ENCODE data around the gene RBM17.
"Not testable (repeated sequence)": the region's sequence is repeated elsewhere in the genome, so short reads cannot be mapped to it uniquely, and the experiment has no call there.

The RBM17 gene

DNA sequence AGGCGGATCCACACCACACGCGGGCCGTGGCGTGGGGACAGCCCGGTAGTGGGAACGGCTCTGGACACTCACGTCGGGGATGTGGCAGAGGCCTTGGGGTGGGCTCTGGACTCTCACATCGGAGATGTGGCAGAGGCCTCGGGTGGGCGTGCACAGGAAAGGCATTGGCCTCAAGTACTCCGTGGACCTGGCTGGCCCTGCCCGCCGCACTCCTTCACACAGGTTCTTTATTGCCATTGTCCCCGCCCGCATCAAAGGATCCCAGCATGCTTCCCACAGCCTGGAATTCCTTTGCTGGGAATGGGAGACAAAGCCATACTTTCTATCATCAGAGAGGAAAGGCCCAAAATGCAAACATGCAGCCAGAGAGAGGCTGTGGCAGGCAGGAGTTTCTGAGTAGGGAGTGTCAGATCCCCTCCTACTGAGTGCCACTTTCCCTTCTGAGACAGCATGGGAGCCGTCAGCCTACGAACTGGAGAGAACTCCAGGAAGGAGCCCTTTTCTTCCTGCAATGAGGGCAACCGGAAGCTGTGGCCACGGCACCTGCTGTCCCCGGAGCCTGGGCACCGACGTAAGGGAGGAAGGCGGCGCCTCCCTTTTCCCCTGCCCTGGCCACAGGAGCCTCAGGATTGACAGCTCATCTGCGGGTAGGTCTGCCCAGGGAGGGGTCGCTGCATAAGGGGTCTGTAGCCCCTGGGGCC is 51.5 kb downstream of the RBM17 start:
- H3K4me3 ChIP-seq (ENCODE audit: low read depth, low read length): no peak overlapping the region
- in situ Hi-C loops (cut with HindIII; ENCODE audit: low sequenced_read_pairs): no loop called here
- DNase-seq (ENCODE audit: low read depth, low spot score): no peak

DNA sequence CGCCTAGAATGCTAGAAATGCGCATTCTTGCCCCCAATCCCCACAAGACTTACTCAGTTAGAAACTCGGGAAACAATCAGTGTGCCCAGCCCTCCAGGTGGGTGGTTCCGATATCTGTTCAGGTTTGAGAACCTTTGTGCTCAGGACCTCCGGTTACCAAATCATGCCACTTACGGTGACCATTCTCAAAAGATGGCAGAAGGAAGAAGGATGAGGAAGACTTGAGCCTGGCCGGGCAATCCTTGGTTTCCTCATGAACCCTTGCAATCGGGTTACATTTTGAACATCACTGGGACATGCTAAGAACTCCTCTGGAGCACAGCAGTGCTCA is 52.1 kb downstream of the RBM17 start:
- TF ChIP-seq, protein P1, sequence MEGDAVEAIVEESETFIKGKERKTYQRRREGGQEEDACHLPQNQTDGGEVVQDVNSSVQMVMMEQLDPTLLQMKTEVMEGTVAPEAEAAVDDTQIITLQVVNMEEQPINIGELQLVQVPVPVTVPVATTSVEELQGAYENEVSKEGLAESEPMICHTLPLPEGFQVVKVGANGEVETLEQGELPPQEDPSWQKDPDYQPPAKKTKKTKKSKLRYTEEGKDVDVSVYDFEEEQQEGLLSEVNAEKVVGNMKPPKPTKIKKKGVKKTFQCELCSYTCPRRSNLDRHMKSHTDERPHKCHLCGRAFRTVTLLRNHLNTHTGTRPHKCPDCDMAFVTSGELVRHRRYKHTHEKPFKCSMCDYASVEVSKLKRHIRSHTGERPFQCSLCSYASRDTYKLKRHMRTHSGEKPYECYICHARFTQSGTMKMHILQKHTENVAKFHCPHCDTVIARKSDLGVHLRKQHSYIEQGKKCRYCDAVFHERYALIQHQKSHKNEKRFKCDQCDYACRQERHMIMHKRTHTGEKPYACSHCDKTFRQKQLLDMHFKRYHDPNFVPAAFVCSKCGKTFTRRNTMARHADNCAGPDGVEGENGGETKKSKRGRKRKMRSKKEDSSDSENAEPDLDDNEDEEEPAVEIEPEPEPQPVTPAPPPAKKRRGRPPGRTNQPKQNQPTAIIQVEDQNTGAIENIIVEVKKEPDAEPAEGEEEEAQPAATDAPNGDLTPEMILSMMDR (IDR thresholded peaks at IDR 0.05; ENCODE audit: low read depth, low read length): no peak

More for the DNA sequence above, 51.5 kb downstream of the RBM17 start:
- TF ChIP-seq, protein P1 (IDR thresholded peaks at IDR 0.05; ENCODE audit: low read depth, low read length): no peak

DNA sequence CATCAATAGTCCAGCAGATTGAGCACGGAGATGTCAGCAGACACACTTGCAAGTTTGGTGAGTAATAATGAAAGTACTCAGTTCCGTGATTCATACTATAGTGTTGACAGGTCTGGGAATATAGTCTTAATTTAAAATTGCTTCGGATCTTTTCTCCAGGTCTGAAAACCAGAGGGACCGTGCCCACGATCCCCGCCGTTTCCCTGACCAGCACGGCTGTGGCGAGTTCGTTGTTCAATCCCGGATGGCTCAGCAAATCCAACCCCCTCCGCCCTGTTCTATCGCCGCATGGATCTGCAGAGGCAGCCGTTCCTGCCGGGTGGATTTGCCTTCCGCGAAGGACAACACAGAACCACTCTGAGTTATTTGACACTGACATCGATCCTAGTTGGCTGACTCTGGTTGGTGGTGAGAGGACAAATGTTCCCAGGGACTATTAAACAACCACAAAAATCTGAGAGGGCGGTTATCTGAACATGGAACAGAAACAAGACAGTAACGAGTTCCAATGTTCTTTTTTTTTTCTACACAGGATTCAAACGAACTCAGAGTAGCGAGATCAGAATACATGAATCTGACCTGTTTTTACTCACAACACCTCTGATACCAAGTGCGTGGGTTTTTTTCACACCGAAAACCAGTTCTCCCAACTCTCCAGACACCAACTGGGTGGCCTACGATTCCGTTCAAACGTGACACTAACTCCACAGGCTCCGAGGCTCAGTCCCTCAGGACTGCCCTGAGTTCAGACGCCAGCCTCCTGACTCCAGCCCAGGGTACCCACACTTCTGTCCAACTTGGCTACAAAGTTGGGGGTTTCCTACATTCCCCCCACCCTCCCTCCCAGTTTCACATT is 52.7 kb downstream of the RBM17 start:
- in situ Hi-C loops (cut with HindIII; ENCODE audit: low sequenced_read_pairs): no loop called here
- peak overlapping the region; percentile 37 for H3K4me3 ChIP-seq (ENCODE audit: low read depth, low read length)
- peak; percentile 87 for DNase-seq (ENCODE audit: low read depth, low spot score)
- TF ChIP-seq, protein P1 (IDR thresholded peaks at IDR 0.05; ENCODE audit: low read depth, low read length): no peak

More for the DNA sequence above, 52.1 kb downstream of the RBM17 start:
- peak overlapping the region; percentile 37 for H3K4me3 ChIP-seq (ENCODE audit: low read depth, low read length)
- DNase-seq (ENCODE audit: low read depth, low spot score): no peak
- in situ Hi-C loops (cut with HindIII; ENCODE audit: low sequenced_read_pairs): no loop called here

DNA sequence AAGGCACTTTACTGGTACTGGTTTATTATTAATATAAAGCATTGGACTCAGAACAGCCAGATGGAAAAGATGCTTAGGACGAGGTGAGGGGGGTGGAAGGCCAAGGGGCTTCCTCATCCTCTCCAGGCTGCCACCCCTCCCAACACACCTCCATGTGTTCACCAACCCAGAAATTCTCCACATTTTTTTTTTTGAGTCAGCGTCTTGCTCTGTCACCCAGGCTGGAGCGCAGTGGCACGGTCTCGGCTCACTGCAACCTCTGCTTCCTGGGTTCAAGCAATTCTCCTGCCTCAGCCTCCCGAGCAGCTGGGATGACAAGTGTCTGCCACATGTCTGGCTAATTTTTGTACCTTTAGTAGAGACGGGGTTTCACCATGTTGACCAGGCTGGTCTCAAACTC is 53.4 kb downstream of the RBM17 start:
- DNase-seq (ENCODE audit: low read depth, low spot score); in situ Hi-C loops (cut with HindIII; ENCODE audit: low sequenced_read_pairs); H3K4me3 ChIP-seq (ENCODE audit: low read depth, low read length): not testable (repeated sequence)

DNA sequence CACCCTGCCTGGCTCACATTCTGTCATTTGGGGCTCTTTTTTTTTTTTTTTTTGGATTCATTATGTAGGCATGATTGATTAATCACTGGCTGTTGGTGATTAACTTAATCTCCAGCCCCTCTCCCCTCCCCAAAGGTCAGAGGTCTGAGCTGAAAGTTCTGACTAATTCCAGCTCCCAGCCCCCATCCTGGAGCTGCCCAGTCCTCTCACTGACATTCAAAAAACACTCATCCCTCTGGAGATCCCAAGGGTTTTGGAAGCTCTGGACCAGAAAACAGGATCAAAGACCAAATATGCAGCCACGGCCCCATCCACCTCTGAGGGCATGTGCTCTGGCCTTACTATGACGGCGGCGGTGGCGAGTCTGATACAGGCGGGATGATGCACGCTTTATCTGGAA is 53.8 kb downstream of the RBM17 start:
- TF ChIP-seq, protein P1 (IDR thresholded peaks at IDR 0.05; ENCODE audit: low read depth, low read length): no peak
- in situ Hi-C loops (cut with HindIII; ENCODE audit: low sequenced_read_pairs): no loop called here
- DNase-seq (ENCODE audit: low read depth, low spot score): no peak
- H3K4me3 ChIP-seq (ENCODE audit: low read depth, low read length): no peak overlapping the region

DNA sequence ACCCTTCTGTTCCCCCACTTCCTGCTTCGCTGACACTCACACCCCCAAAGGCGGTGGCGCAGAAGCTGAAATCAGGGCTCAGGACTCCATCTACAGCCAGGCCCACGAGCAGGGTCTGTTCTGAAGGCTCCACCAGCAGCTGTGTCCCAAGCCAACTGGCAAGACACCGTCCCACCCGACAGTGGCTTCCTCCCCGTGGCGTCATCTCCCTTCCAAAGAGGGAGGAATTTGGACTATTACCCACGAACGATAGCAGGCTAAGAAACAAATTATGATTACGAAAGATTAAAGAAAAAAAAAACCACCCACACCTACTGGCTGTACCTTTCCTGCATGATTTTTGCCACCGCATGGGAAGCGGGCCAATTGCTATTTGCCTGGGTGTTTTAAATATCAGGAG is 54.3 kb downstream of the RBM17 start:
- in situ Hi-C loops (cut with HindIII; ENCODE audit: low sequenced_read_pairs): no loop called here
- TF ChIP-seq, protein P1 (IDR thresholded peaks at IDR 0.05; ENCODE audit: low read depth, low read length): no peak
- no peak for DNase-seq (ENCODE audit: low read depth, low spot score)
- H3K4me3 ChIP-seq (ENCODE audit: low read depth, low read length): no peak overlapping the region
